GM12878 (cell line): Measurements from ENCODE around the gene PHOSPHO1. TPM values are rescaled to one million over a fixed set of nuclear protein-coding genes. Genes with fewer than 3 reads are reported as not detected.

ENCODE experiments used
- BCL11A ChIP-seq: IDR thresholded peaks from 2 replicates; pipeline ENCODE4 v1.6.1; 2011; ENCODE audit warnings: low read depth, low read length
- BMI1 ChIP-seq: fragments of 450-650 bp; IDR thresholded peaks from 2 replicates; pipeline ENCODE4 v1.6.1; 2016; ENCODE audit warnings: mild to moderate bottlenecking, moderate library complexity, borderline replicate concordance
- ESRRA ChIP-seq: IDR thresholded peaks from 2 replicates; pipeline ENCODE4 v1.6.1; 2012; ENCODE audit warnings: mild to moderate bottlenecking, low read length, improper control_type of control experiment
- RAD21 ChIP-seq: IDR thresholded peaks from 2 replicates; pipeline ENCODE4 v1.6.1; 2011; ENCODE audit warnings: mild to moderate bottlenecking, low read depth, low read length, moderate library complexity; ENCODE audit not compliant: insufficient read depth
- polyA plus RNA-seq, 11 experiments: library from polyadenylated mRNA; depleted of rRNA in 4 of 11; unstranded in 6 of 11; stranded (reverse) in 5 of 11; fragments of >200 nt; fragmentation: Nextera tagmentation in 4 of 11; fragmentation: Illumina TruSeq in 1 of 11; extraction: Ambion mirVana in 4 of 11; extraction: Trizol in 1 of 11; gene quantifications; 1 replicate in 1 of 11; 2 replicates in 10 of 11; pipeline versions ENCODE4 v1.2.1 to v1.2.3, GENCODE V29; 2011 to 2016; ENCODE audit warnings: inconsistent platforms in 2 of 11, missing spikeins in 2 of 11, low read depth in 1 of 11
- total RNA-seq, 4 experiments: library from RNA; depleted of rRNA in 3 of 4; stranded (reverse); fragments of >200 nt in 3 of 4; fragmentation: Illumina TruSeq in 1 of 4; extraction: Trizol in 1 of 4; gene quantifications; 2 replicates each; pipeline versions ENCODE4 v1.2.1 to v1.2.3, GENCODE V29; 2013 to 2021
- TF ChIP-seq, protein P1 (sequence below): fragments of 450-650 bp; IDR thresholded peaks from 2 replicates; pipeline ENCODE4 v1.6.1; 2017; ENCODE audit warnings: mild to moderate bottlenecking
- TF ChIP-seq, protein P2 (sequence below): fragments of 450-650 bp; formaldehyde crosslinking; IDR thresholded peaks from 2 replicates; pipeline ENCODE4 v1.4.0; 2022; ENCODE audit warnings: mild to moderate bottlenecking, moderate library complexity

The PHOSPHO1 gene
- total and polyA plus RNA-seq, 10 of the 15 experiments (the other 5 are each of a cell fraction or from before 2014, with no cell fraction given) = 0.03 to 1.5 (median 0.16) TPM; not detected in 2

DNA sequence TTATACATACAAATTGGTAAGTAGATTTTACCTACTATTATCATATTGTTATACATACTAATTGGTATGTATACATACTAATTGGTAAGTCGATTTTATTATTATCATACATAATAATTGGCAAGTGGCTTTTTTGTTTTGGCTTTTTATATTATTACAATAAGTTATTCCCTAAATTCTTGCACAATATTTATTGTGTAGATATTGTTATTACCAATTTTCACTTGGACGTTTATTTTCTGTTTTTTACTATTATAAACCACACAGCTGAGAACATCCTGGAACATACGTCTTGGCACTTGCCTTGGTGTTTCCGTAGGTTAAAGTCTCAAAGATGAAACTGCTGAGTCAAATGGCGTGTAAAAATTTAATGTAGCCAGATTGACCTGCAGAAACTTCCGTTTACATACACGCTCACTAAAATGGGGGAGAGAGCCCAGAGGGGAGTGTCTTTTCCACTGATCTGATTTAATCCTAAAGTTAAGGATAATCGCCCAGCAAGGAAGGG lies 39.1 kb downstream of the PHOSPHO1 start (continued):
- TF ChIP-seq, protein P1, sequence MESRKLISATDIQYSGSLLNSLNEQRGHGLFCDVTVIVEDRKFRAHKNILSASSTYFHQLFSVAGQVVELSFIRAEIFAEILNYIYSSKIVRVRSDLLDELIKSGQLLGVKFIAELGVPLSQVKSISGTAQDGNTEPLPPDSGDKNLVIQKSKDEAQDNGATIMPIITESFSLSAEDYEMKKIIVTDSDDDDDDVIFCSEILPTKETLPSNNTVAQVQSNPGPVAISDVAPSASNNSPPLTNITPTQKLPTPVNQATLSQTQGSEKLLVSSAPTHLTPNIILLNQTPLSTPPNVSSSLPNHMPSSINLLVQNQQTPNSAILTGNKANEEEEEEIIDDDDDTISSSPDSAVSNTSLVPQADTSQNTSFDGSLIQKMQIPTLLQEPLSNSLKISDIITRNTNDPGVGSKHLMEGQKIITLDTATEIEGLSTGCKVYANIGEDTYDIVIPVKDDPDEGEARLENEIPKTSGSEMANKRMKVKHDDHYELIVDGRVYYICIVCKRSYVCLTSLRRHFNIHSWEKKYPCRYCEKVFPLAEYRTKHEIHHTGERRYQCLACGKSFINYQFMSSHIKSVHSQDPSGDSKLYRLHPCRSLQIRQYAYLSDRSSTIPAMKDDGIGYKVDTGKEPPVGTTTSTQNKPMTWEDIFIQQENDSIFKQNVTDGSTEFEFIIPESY = no peak
- TF ChIP-seq BMI1 (no peak), RAD21 (no peak), ESRRA (no peak), BCL11A (peak; percentile 22; the same call in 1 of the 2 replicates)
- TF ChIP-seq, protein P2, sequence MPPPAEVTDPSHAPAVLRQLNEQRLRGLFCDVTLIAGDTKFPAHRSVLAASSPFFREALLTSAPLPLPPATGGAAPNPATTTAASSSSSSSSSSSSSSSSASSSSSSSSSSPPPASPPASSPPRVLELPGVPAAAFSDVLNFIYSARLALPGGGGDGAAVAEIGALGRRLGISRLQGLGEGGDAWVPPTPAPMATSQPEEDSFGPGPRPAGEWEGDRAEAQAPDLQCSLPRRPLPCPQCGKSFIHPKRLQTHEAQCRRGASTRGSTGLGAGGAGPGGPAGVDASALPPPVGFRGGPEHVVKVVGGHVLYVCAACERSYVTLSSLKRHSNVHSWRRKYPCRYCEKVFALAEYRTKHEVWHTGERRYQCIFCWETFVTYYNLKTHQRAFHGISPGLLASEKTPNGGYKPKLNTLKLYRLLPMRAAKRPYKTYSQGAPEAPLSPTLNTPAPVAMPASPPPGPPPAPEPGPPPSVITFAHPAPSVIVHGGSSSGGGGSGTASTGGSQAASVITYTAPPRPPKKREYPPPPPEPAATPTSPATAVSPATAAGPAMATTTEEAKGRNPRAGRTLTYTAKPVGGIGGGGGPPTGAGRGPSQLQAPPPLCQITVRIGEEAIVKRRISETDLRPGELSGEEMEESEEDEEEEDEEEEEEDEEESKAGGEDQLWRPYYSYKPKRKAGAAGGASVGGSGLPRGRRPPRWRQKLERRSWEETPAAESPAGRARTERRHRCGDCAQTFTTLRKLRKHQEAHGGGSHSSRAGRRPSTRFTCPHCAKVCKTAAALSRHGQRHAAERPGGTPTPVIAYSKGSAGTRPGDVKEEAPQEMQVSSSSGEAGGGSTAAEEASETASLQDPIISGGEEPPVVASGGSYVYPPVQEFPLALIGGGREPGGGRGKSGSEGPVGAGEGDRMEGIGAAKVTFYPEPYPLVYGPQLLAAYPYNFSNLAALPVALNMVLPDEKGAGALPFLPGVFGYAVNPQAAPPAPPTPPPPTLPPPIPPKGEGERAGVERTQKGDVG (CRISPR knock-in tag) = no peak
